Activated CD4-positive, alpha-beta T cell treated with anti-CD3 and anti-CD28 coated beads for 36 hours (primary cell): ENCODE results near the gene MYCBP2. TPM values are rescaled to one million over a fixed set of nuclear protein-coding genes. Genes with fewer than 3 reads are reported as not detected.
A peak's percentile ranks its signal among the peaks of the same experiment; 100 is the strongest.

Experiments used
- ATAC-seq: fragments of 200-7000 bp; cut with Tn5 transposase; one replicate; pipeline ENCODE4 v1.10.0; 2021; ENCODE audit warnings: mild to moderate bottlenecking, moderate library complexity
- CTCF ChIA-PET: fragments of 350-600 bp; sonication (Branson Sonifier 250); formaldehyde crosslinking; loops from one replicate; lab custom pipeline; 2021; ENCODE audit warnings: antibody characterized with exemption; lab: Charles Lee
- POLR2A ChIA-PET: fragments of 350-600 bp; sonication (Branson Sonifier 250); formaldehyde crosslinking; loops from one replicate; lab custom pipeline; 2021; ENCODE audit warnings: antibody characterized with exemption, inconsistent platforms; lab: Charles Lee
- DNase-seq: peaks from one replicate; pipeline ENCODE4 v3.0.0-alpha.2; 2020
- H3K27ac Mint-ChIP-seq: one replicate; pipeline ENCODE4 v1.8.0; 2021; ENCODE audit warnings: mixed read lengths
- H3K27me3 Mint-ChIP-seq: one replicate; pipeline ENCODE4 v1.8.0; 2021; ENCODE audit warnings: mixed read lengths
- H3K36me3 Mint-ChIP-seq: one replicate; pipeline ENCODE4 v1.8.0; 2021; ENCODE audit warnings: low read depth, mixed read lengths
- H3K4me1 Mint-ChIP-seq: one replicate; pipeline ENCODE4 v1.8.0; 2021; ENCODE audit warnings: mixed read lengths
- H3K4me3 Mint-ChIP-seq: one replicate; pipeline ENCODE4 v1.8.0; 2021; ENCODE audit warnings: mild to moderate bottlenecking, moderate library complexity, mixed read lengths
- H3K9me3 Mint-ChIP-seq: one replicate; pipeline ENCODE4 v1.8.0; 2021; ENCODE audit warnings: low read depth, mixed read lengths
- intact Hi-C, 2 experiments: fragments of 100-400 bp; cut with DNase I in 1 of 2; cut with micrococcal nuclease in 1 of 2; formaldehyde crosslinking; loops; one replicate each; pipeline versions ENCODE4 v1.14.2 to v1.15.1; 2022 to 2024; cut with DNase I, micrococcal nuclease
- total RNA-seq, 2 experiments: library from RNA; stranded (reverse); gene quantifications; one replicate each; pipeline ENCODE4 v1.2.3, GENCODE V29; 2021

MYCBP2 gene
- total RNA-seq, 2 experiments from 2014 or later: 71.3 to 85.9 TPM

- Mint-ChIP-seq H3K27me3 (no peaks in the 10 kb centered on the region), H3K36me3 (peaks cover 18% of the 10 kb centered on the region), H3K4me1 (no peaks in the 10 kb centered on the region), H3K27ac (no peak overlapping the region), H3K9me3 (no peaks in the 10 kb centered on the region), H3K4me3 (no peak overlapping the region)
- ATAC-seq: no peak
- intact Hi-C loops: no loop called here
- DNase-seq: no peak
- CTCF ChIA-PET: interaction anchor here (1.5 kb wide), 1 partner anchor 15 kb away, joined by 5 read pairs; no protein-coding TSS in a partner anchor
- POLR2A ChIA-PET: no interaction called here
Measured at GRCh38 chr13:77105051-77105450, 221.8 kb downstream of the MYCBP2 start.

GRCh38 chr13:77099415-77099814 lies 227.5 kb downstream of the MYCBP2 start:
- DNase-seq (no peak), ATAC-seq (no peak)
- Mint-ChIP-seq H3K27me3 (no peaks in the 10 kb centered on the region), H3K4me3 (no peak overlapping the region), H3K9me3 (no peaks in the 10 kb centered on the region), H3K27ac (no peak overlapping the region), H3K36me3 (peaks cover 44% of the 10 kb centered on the region), H3K4me1 (no peaks in the 10 kb centered on the region)
- CTCF ChIA-PET: interaction anchor here (0.7 kb wide), 1 partner anchor 12 kb away, joined by 3 read pairs; no protein-coding TSS in a partner anchor
- intact Hi-C loops: no loop called here
- POLR2A ChIA-PET: interaction anchor here (0.7 kb wide), 1 partner anchor 168 kb away, joined by 3 read pairs; no protein-coding TSS in a partner anchor

GRCh38 chr13:77095288-77095687 lies 231.6 kb downstream of the MYCBP2 start:
- ChIA-PET CTCF (interaction anchor here (0.7 to 1.7 kb wide), 4 partner anchors 19 to 70 kb away, joined by 3 to 5 read pairs (median 3); no protein-coding TSS in a partner anchor), POLR2A (no interaction called here)
- Mint-ChIP-seq H3K36me3 (peaks cover 61% of the 10 kb centered on the region), H3K9me3 (no peaks in the 10 kb centered on the region), H3K27ac (no peak overlapping the region), H3K4me3 (no peak overlapping the region), H3K4me1 (no peaks in the 10 kb centered on the region), H3K27me3 (no peaks in the 10 kb centered on the region)
- ATAC-seq (no peak), DNase-seq (no peak)
- intact Hi-C loops: no loop called here

DNA sequence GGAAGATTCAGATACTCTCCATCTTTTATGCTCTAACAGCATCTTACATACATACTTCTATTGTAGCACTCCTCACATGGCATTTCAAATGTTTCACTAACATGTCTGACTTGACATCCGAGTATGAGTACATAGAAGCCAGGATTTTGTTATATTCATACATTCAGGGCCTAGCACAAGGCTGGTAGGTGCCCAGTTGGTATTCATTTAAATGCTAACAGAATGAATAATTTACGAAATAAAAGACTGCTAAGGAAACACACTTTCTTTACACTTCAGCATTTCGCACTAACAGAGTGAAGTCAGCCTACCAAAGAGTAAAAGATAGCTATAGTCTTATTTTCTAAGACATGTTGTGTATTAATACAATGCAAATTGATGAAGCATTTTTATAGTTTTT lies 232.1 kb downstream of the MYCBP2 start:
- POLR2A ChIA-PET: no interaction called here
- ATAC-seq (no peak), DNase-seq (no peak)
- intact Hi-C loops: no loop called here
- CTCF ChIA-PET: interaction anchor here (1.5 to 1.7 kb wide), 2 partner anchors 19 to 70 kb away, joined by 3 to 5 read pairs; no protein-coding TSS in a partner anchor
- H3K36me3 Mint-ChIP-seq: peaks cover 61% of the 10 kb centered on the region
- H3K4me1 Mint-ChIP-seq: no peaks in the 10 kb centered on the region
- no peak overlapping the region for H3K4me3 Mint-ChIP-seq
- no peaks in the 10 kb centered on the region for H3K27me3 Mint-ChIP-seq
- H3K9me3 Mint-ChIP-seq: no peaks in the 10 kb centered on the region
- H3K27ac Mint-ChIP-seq: no peak overlapping the region

DNA sequence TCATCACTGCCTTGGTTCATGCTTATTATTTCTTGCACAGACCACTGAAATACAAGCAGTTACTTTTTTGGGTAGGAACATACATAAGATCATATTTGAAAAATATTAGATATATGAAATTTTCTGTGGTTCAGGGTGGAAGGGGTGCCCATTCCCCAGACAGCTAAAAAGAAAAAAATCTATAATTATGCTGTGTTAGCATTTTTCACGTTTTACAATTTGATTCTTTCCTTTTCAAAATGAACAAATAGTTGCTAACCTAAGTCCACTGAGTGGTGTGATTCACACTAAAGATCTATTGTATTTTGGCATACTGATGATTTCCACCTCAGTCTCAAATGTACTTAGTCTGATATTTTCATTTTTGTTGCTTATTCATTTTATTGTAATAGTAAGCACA lies 233.2 kb downstream of the MYCBP2 start:
- intact Hi-C loops: no loop called here
- Mint-ChIP-seq H3K36me3 (peaks cover 58% of the 10 kb centered on the region), H3K27me3 (no peaks in the 10 kb centered on the region), H3K27ac (no peak overlapping the region), H3K9me3 (no peaks in the 10 kb centered on the region), H3K4me3 (no peak overlapping the region), H3K4me1 (no peaks in the 10 kb centered on the region)
- CTCF ChIA-PET: no interaction called here
- ATAC-seq (no peak), DNase-seq (no peak)
- POLR2A ChIA-PET: no interaction called here

DNA sequence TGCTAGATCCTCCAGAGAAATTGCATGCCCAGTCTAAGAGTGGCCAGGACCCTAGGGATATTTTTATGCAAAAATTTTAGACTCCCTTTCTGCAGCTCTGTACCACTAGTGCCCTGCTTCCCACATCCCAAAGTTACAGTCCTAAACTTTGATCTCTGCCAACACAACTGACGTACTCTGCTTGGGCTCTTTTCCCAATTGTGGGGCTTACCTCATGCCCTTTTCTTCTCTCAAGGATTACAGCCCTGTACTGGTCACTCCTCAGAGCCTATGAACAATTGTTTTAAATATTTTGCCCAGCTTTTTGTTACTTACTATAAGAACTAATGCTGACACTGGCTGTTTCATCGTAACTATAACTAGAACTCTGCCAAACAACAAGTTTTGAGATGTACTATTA lies 242.1 kb downstream of the MYCBP2 start:
- H3K4me1 Mint-ChIP-seq: no peaks in the 10 kb centered on the region
- DNase-seq: no peak
- ChIA-PET POLR2A (no interaction called here), CTCF (no interaction called here)
- intact Hi-C loops: no loop called here
- no peak for ATAC-seq
- H3K36me3 Mint-ChIP-seq: peaks cover 53% of the 10 kb centered on the region
- no peaks in the 10 kb centered on the region for H3K9me3 Mint-ChIP-seq
- no peak overlapping the region for H3K4me3 Mint-ChIP-seq
- H3K27me3 Mint-ChIP-seq: no peaks in the 10 kb centered on the region
- no peak overlapping the region for H3K27ac Mint-ChIP-seq

DNA sequence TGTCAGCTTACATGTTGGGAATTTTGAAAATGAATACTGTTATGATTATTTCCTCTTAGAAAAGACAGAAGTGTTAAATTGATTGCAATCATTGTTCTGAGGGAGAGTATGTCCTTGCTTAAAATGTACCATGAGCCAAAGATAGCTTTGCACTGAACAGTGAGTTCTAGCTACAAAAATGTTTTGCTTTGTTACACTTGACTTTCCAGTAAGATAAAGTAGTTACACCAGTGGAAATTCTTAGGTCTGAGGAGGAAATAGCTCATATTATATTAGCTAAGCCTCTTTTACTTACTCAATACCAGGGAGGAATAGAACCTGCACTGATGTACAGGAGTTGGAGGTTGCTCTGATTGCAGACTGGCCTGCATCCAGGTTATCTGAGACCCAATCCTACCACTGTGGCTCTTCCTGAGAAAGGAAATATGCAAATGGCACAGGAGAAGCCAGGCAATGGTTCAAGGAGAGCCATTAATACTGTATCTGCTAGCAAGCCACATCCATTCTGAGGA lies 246.9 kb downstream of the MYCBP2 start:
- H3K36me3 Mint-ChIP-seq: peaks cover 56% of the 10 kb centered on the region
- intact Hi-C loops: no loop called here
- H3K9me3 Mint-ChIP-seq: no peaks in the 10 kb centered on the region
- no peaks in the 10 kb centered on the region for H3K27me3 Mint-ChIP-seq
- H3K4me1 Mint-ChIP-seq: no peaks in the 10 kb centered on the region
- no peak for ATAC-seq
- CTCF ChIA-PET: no interaction called here
- H3K4me3 Mint-ChIP-seq: no peak overlapping the region
- peak overlapping the region; percentile 13 for H3K27ac Mint-ChIP-seq
- POLR2A ChIA-PET: no interaction called here
- DNase-seq: no peak

DNA sequence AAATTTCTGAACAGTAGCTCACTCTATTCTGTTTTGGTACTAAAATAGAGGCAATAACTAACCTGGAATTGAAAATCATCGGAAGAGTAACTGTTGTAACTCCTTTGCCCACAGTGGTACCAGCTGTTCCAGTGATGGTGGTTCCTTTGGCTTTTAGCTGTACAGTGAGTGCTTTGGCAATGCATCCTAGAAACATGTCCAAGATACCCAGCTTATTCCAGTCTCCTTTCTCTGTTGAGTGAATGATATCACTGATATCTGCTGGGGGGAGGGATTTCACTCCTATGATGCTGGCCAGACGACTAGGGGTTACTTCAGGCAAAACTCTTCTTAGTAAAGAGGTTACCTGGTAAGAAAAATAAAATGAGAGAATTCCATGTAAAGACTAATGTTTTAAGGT lies 259.4 kb downstream of the MYCBP2 start:
- intact Hi-C loops: no loop called here
- POLR2A ChIA-PET: no interaction called here
- ATAC-seq (no peak), DNase-seq (no peak)
- Mint-ChIP-seq H3K4me1 (peaks cover 2% of the 10 kb centered on the region), H3K27ac (no peak overlapping the region), H3K27me3 (no peaks in the 10 kb centered on the region), H3K36me3 (peaks cover 30% of the 10 kb centered on the region), H3K9me3 (no peaks in the 10 kb centered on the region), H3K4me3 (no peak overlapping the region)
- CTCF ChIA-PET: no interaction called here

- DNase-seq: no peak
- Mint-ChIP-seq H3K27me3 (no peaks in the 10 kb centered on the region), H3K9me3 (no peaks in the 10 kb centered on the region), H3K4me1 (peaks cover 5% of the 10 kb centered on the region), H3K36me3 (peaks cover 30% of the 10 kb centered on the region), H3K4me3 (no peak overlapping the region), H3K27ac (peak overlapping the region; percentile 5)
- CTCF ChIA-PET: no interaction called here
- ATAC-seq: no peak
- intact Hi-C loops: no loop called here
- POLR2A ChIA-PET: no interaction called here
Measured at GRCh38 chr13:77065461-77066147, 261.3 kb downstream of the MYCBP2 start.

- no peaks in the 10 kb centered on the region for H3K9me3 Mint-ChIP-seq
- DNase-seq (no peak), ATAC-seq (no peak)
- no peak overlapping the region for H3K4me3 Mint-ChIP-seq
- intact Hi-C loops: no loop called here
- H3K27me3 Mint-ChIP-seq: no peaks in the 10 kb centered on the region
- H3K27ac Mint-ChIP-seq: peak overlapping the region; percentile 68
- CTCF ChIA-PET: interaction anchor here (0.8 kb wide), 1 partner anchor 10 kb away, joined by 3 read pairs; no protein-coding TSS in a partner anchor
- peaks cover 24% of the 10 kb centered on the region for H3K36me3 Mint-ChIP-seq
- POLR2A ChIA-PET: no interaction called here
- peaks cover 5% of the 10 kb centered on the region for H3K4me1 Mint-ChIP-seq
Measured at GRCh38 chr13:77062097-77062496, 264.8 kb downstream of the MYCBP2 start.

- CTCF ChIA-PET: no interaction called here
- POLR2A ChIA-PET: no interaction called here
- ATAC-seq (no peak), DNase-seq (no peak)
- H3K27ac Mint-ChIP-seq: no peak overlapping the region
- peaks cover 27% of the 10 kb centered on the region for H3K36me3 Mint-ChIP-seq
- no peaks in the 10 kb centered on the region for H3K27me3 Mint-ChIP-seq
- no peaks in the 10 kb centered on the region for H3K9me3 Mint-ChIP-seq
- H3K4me1 Mint-ChIP-seq: peaks cover 5% of the 10 kb centered on the region
- H3K4me3 Mint-ChIP-seq: no peak overlapping the region
- intact Hi-C loops: no loop called here
Measured at GRCh38 chr13:77061362-77061761, 265.5 kb downstream of the MYCBP2 start.

DNA sequence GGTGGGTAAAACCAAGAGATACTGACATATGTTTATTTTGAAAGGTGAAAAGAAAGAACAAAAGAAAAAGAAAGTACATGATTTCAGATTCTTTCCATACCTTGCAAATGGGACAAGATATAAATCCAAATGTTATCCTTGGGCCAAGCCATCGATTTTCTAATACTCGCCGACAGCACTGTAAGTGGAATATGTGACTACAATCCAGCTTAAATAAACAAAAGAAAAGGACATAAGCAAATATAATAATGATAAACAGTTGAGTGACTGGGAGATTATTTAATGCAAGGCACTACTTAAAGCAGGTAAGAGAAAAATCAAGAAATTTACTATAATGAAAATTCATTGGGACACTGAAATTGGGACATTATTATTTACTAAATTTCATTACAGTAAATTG lies 270.0 kb downstream of the MYCBP2 start:
- H3K27ac Mint-ChIP-seq: no peak overlapping the region

More for the DNA sequence above, 270.0 kb downstream of the MYCBP2 start:
- Mint-ChIP-seq H3K9me3 (no peaks in the 10 kb centered on the region), H3K4me1 (no peaks in the 10 kb centered on the region), H3K27me3 (no peaks in the 10 kb centered on the region), H3K36me3 (peaks cover 35% of the 10 kb centered on the region), H3K4me3 (no peak overlapping the region)
- intact Hi-C loops: no loop called here
- ChIA-PET CTCF (interaction anchor here (0.7 to 1.0 kb wide), 4 partner anchors 8 to 216 kb away, joined by 3 read pairs; no protein-coding TSS in a partner anchor), POLR2A (no interaction called here)
- no peak for DNase-seq
- no peak for ATAC-seq
